COLO829 (cell line): ENCODE measurements around the gene KCNQ1OT1.

Experiments used
- DNase-seq: peaks from one replicate; pipeline ENCODE4 v3.0.0; 2012; ENCODE audit warnings: low spot score

KCNQ1OT1 gene

GRCh38 chr11:2737226-2737590, 37.4 kb upstream of the KCNQ1OT1 start:
- no peak for DNase-seq

DNA sequence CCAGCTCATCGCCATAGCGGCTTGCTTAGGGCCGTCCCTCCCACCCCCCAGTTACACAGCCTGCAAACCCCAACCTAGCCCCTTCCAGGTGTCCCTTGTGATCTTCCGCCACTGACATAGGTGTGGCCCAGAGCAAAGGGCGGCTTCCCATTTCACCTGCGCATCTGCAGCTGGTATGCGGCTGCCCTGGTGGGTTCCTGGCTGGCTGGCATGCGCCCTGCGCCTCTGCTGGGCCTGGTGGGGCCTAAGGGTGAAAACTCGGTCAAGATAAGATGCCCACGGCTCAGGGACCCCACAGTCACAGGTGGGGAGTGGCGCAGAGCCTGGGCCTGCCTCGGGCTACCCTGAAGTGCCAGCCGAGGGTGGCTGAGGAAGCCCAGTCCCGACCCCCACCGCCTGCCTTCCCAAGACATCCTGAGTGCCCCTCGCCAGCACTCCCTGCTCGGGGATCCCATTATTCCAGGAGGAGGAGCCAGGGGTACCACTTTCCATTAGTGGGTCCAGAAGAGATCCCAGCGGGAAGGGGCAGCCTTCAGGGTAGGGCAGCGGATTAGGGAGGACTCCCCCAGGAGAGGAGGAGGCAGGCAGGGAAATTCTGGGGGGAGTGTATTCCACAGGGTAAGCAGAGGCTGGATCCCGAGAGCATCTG, 36.9 kb upstream of the KCNQ1OT1 start:
- no peak for DNase-seq

GRCh38 chr11:2735053-2735589, 35.3 kb upstream of the KCNQ1OT1 start:
- DNase-seq = no peak

DNA sequence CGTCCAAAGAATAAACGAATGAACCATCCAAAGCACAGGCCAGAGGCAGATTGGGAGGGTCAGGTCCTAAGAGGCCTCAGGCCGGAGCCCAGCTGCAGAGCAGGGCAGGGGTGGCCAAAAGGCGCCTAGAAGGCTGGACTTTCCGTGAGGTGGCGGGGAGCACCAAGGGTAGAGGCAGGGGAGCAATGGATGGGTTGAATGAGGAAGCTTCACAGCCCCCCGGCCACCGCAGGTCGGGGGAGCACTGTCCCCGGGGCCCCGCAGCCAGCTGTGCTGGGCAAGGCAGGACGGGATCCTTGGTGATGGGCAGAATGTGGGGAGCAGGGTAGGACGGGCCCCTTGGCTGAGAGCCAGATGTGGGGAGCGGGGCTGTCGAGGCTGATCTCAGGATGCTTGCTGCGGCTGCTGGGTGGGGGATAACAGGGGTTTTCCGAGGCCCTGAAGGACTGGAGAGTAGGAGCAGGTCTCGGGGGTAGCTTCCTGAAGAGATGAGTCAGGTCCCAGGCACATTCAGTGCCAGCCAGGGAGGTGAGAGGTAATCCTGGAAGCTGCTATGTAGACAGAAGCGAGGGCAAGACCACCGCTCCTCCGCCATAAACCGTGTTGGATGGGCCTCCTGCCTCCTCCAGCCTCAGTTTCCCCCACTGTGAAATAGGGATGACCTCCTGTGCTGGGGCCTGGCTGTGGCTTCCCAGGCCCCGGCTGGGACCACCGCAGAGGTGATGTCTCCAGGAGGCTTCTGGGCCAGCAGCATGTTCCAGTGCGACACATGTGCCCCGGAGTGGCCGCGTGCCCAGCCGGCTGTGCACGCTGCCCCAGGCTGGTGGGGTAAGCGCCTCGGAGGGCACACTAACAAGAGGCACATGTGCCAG, 34.6 kb upstream of the KCNQ1OT1 start:
- DNase-seq = no peak

DNA sequence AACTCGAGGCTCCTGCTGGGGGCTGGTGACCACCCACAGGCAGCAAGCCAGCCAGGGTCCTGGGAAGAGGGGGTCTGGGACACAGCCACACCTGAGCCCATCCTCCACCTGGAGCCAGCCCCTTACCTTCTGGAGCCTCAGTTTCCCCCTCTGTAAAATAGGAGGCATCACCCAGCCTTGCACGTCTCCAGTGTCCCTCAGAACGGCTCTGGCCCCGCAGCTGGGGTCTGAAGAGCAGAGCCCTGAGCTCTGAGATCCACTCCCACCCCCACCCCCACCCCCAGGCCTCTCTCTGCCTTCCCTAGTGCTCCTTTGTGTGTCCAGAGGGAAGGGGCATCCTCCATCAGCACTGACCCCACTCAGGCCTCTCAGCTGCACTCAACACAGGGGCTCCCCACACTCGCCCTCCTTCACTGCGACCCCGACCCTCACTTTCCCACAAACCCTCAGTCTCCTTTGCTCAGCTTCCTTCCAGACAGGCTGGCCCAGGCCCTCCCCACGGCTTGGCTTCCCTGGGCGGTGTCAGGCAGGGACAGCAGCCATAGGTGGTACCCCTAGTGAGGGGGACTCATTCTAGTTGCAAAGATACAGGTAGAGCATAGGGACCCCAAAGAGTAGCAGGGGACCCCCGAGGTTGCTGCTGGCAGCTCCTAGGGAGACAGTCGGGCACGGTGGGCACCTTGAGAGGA, 33.3 kb upstream of the KCNQ1OT1 start:
- DNase-seq = no peak

GRCh38 chr11:2732261-2732939, 32.6 kb upstream of the KCNQ1OT1 start:
- DNase-seq = peak; percentile 90

GRCh38 chr11:2731130-2732125, 31.6 kb upstream of the KCNQ1OT1 start:
- no peak for DNase-seq

DNA sequence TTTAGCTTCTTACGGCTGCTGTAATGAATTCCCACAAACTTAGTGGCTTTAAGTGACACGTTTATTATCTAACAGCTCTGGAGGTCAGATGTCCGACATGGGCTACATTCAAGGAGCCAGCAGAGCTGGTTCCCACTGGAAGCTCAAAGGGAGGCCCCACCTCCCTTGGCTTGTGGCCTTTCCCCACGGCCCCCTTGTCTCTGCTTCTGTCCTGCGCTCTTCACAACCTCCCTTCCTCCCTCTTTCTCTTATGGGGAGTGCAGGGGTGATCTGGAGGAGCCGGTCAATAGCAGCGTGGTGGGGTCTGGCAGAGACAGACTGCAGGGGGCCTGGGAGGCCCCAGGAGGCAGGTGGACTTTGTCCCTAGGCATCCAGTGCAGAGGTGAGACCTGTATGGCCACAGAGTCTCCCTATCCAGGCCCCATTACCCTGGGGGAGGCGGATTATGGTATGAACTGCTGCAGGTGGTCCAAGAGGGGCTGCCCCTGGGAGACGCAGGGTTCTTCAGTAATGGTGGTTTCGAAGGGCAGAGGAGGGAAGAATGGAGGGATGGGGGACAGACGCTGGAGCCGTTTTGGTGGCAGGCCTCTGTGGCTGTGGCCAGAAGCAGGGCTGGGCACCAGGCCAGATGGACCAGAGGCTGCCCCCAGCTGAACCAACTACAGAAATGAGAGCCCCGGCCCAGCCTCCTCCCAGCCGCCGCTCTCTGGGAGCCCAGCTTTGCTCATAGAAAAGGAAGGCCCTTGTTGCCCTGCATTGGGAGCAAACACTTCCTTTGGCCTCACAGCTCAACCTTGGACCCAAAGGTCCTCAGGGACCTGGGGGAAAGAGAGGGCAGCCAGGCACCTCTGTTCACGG, 30.7 kb upstream of the KCNQ1OT1 start:
- no peak for DNase-seq

DNA sequence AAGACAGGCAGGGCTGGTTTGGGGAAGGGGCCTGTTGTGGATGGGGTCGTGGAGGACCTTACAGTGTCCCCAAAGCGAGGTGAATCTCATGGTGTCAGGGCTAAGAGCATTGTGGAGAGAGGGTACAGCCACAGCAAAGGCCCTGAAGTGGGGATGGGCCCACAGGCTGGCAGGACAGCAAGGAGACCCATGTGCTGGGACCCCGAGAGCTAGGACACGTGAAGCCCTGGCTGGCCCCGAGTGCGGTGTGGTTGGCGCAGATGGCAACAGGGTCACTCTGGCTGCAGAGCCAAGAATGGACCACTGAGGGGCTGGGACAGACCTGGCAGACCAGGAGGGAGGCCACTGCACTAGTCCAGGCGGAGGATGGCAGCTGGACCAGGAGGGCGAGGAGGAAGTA, 30.0 kb upstream of the KCNQ1OT1 start:
- no peak for DNase-seq

- peak; percentile 85 for DNase-seq
Observed at GRCh38 chr11:2728663-2729332, 29.0 kb upstream of the KCNQ1OT1 start.

- DNase-seq = peak; percentile 17
Observed at GRCh38 chr11:2728128-2728662, 28.4 kb upstream of the KCNQ1OT1 start.

DNA sequence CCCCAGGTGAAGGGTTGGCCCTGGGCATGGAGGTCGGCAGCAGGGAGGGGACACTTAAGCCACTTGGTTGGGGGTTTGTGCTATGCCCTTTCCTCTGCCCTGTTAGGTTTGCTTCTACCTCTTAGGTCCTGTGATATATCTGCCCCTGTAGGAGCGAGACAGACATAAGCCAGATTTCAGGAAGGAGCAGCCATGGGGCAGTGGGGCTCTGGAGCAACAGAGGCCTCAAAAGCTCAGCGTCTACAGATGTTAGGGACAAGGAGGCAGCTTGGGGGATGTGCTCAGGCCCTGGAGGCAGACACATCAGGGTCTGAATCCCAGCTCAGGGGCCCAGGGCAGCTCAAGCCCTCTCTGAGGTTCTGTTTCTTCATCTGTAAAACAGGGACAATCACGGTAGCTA, 27.2 kb upstream of the KCNQ1OT1 start:
- DNase-seq = no peak

- no peak for DNase-seq
Observed at GRCh38 chr11:2725368-2726300, 25.8 kb upstream of the KCNQ1OT1 start.

DNA sequence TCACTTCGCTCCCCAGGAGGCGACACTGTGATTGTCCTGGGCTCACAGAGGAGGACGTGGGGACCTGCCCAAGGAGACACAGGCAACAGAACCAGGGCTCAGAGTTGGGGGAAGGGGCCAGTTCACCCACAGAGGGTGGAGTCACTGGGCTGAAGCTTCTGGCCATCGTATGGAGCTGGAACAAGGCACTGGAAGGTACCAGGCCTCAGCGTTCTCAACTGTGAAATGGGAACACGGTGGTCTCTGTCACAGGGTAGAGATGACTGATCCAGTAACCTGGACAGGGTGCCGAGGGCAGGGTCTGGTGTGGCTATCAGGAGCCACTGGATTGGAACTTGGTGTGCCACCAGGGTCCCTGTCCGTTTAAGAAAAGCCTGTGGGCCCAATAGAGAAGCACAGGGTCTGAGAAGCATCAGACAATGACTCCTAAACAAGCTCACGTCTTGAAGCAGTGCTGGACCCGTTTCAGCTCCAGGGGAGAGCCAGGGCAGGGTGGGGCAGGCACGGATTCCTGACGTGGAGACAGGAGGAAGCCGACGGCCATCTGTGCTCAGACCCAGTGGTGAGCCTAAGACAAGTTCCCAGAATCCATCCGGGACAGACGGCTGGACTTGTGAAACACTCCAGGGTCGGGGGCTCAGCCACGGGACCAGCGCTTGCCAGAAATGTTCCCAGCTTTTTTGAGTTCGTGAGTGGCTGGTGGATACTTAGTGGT, 25.0 kb upstream of the KCNQ1OT1 start:
- DNase-seq = no peak

GRCh38 chr11:2724104-2724503, 24.3 kb upstream of the KCNQ1OT1 start:
- no peak for DNase-seq

- DNase-seq = no peak
Observed at GRCh38 chr11:2722955-2723354, 23.2 kb upstream of the KCNQ1OT1 start.

- DNase-seq = no peak
Observed at GRCh38 chr11:2721210-2721916, 21.6 kb upstream of the KCNQ1OT1 start.
